Esophagus muscularis mucosa (tissue), 4 donors: ENCODE results near the gene TVP23A. TPM values are rescaled to one million over a fixed set of nuclear protein-coding genes. Genes with fewer than 3 reads are reported as not detected.

ENCODE experiments used
- DNase-seq: peaks from one replicate; pipeline ENCODE4 v3.0.0-alpha.2; 2017; ENCODE audit errors: extremely low spot score
- H3K27ac ChIP-seq, 4 donors: fragments of 200-600 bp; sonication (generic); replicated peaks in 1 of 4; 1 replicate in 3 of 4; 2 replicates in 1 of 4; pipeline ENCODE4 v1.5.1; 2016 to 2019; ENCODE audit warnings: mild to moderate bottlenecking in 1 of 4
- H3K27me3 ChIP-seq, 4 donors: fragments of 200-600 bp; sonication (generic); one replicate each; pipeline versions ENCODE4 v1.5.1 to v1.6.0; 2016 to 2019
- H3K36me3 ChIP-seq, 4 donors: fragments of 200-600 bp; sonication (generic); one replicate each; pipeline ENCODE4 v1.5.1; 2016 to 2019
- H3K4me1 ChIP-seq, 4 donors: fragments of 200-600 bp; sonication (generic); one replicate each; pipeline ENCODE4 v1.5.1; 2016 to 2019
- H3K4me3 ChIP-seq, 4 donors: fragments of 200-600 bp; sonication (generic); 1 replicate in 2 of 4; 2 replicates in 2 of 4; pipeline ENCODE4 v1.5.1; 2016 to 2019; ENCODE audit warnings: mild to moderate bottlenecking in 4 of 4, moderate library complexity in 1 of 4
- H3K9me3 ChIP-seq, 4 donors: fragments of 200-600 bp; sonication (generic); 1 replicate in 3 of 4; 2 replicates in 1 of 4; pipeline ENCODE4 v1.5.1; 2016 to 2019
- EP300 ChIP-seq: sonication (generic); formaldehyde crosslinking; IDR thresholded peaks from one replicate; pipeline ENCODE4 v1.6.1; 2017; ENCODE audit warnings: antibody characterized with exemption
- POLR2A ChIP-seq: fragments of 450-650 bp; IDR thresholded peaks from one replicate; pipeline ENCODE4 v1.6.1; 2017; ENCODE audit warnings: antibody characterized with exemption, moderate library complexity, mild to moderate bottlenecking, low read depth
- POLR2AphosphoS5 ChIP-seq, 2 donors: sonication (generic); formaldehyde crosslinking; IDR thresholded peaks; one replicate each; pipeline ENCODE4 v1.6.1; 2017; ENCODE audit warnings: antibody characterized with exemption in 2 of 2
- WGBS: methylation state at CpG from one replicate; pipeline ENCODE4 v1.1.5; 2018; 5-methylcytosine and 5-hydroxymethylcytosine counted together
- intact Hi-C: fragments of 100-400 bp; cut with DNase I; formaldehyde crosslinking; loops from one replicate; pipeline ENCODE4 v1.15.1; 2023
- total RNA-seq, 4 donors: library from RNA; depleted of rRNA; stranded (reverse); fragments of >200 nt; gene quantifications; one replicate each; pipeline versions ENCODE4 v1.1.0 to v1.2.1, GENCODE V29; 2016
- TF ChIP-seq, protein P1 (sequence below), 3 experiments: fragments of 200-600 bp in 2 of 3; fragments of 450-650 bp in 1 of 3; sonication (generic) in 2 of 3; IDR thresholded peaks; one replicate each; pipeline ENCODE4 v1.5.1; 2017 to 2019; ENCODE audit warnings: antibody characterized with exemption in 3 of 3, mild to moderate bottlenecking in 2 of 3, moderate library complexity in 1 of 3

The TVP23A gene
- total RNA-seq, 4 donors from 2014 or later = 0.42 to 1.2 (median 0.80) TPM; not detected in 1

DNA sequence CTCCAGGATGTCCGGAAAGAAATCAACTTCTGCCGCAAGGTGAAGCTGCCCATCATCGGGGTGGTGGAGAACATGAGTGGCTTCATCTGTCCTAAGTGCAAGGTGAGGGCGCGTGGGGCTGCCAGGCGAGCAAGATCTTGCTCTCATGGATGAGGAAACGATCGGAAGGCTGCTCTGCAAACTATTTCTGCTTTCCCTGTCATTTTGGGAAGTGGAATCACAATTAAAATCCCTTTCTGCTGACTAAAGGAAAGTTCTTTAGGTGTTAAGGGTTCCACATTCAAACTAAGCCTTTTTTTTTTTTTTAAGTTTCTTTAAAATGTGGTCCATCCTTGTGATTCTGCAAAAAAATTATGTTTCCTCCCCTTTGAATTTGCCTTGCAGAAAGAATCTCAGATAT, 57.2 kb downstream of the TVP23A start:
- H3K9me3 ChIP-seq = no peaks in the 10 kb centered on the region
- no peak overlapping the region for H3K4me3 ChIP-seq
- peaks cover 75 to 100% (median 90%) of the 10 kb centered on the region in 4 donors for H3K36me3 ChIP-seq
- TF ChIP-seq, protein P1, sequence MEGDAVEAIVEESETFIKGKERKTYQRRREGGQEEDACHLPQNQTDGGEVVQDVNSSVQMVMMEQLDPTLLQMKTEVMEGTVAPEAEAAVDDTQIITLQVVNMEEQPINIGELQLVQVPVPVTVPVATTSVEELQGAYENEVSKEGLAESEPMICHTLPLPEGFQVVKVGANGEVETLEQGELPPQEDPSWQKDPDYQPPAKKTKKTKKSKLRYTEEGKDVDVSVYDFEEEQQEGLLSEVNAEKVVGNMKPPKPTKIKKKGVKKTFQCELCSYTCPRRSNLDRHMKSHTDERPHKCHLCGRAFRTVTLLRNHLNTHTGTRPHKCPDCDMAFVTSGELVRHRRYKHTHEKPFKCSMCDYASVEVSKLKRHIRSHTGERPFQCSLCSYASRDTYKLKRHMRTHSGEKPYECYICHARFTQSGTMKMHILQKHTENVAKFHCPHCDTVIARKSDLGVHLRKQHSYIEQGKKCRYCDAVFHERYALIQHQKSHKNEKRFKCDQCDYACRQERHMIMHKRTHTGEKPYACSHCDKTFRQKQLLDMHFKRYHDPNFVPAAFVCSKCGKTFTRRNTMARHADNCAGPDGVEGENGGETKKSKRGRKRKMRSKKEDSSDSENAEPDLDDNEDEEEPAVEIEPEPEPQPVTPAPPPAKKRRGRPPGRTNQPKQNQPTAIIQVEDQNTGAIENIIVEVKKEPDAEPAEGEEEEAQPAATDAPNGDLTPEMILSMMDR (IDR thresholded peaks at IDR 0.05) = no peak
- TF ChIP-seq POLR2A (no peak), POLR2AphosphoS5 (IDR thresholded peaks at IDR 0.05) (no peak), EP300 (no peak)
- DNase-seq = no peak
- no peak overlapping the region for H3K27ac ChIP-seq
- intact Hi-C loops = no loop called here
- H3K4me1 ChIP-seq = peaks cover 0 to 5% (median 0%) of the 10 kb centered on the region in 4 donors
- no peaks in the 10 kb centered on the region for H3K27me3 ChIP-seq
- WGBS = 91% methylated on average over 8 of the region's 8 CpGs

DNA sequence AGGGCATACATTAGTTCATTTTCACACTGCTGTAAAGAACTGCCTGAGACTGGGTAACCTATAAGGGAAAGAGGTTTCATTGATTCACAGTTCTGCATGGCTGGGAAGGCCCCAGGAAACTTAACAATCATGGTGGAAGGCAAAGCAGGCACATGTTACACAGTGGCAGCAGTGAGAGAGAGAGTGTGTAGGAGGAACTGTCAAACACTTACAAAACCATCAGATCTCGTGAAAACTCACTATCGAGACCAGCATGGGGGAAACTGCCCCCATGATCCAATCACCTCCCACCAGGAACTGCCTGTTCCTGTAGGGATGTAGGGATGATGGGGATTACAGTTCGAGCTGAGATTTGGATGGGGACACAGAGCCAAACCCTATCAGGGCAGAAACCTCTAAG, 57.7 kb downstream of the TVP23A start:
- peaks cover 80 to 100% (median 91%) of the 10 kb centered on the region in 4 donors for H3K36me3 ChIP-seq
- no peaks in the 10 kb centered on the region for H3K9me3 ChIP-seq
- no peaks in the 10 kb centered on the region for H3K27me3 ChIP-seq
- peaks cover 0 to 5% (median 0%) of the 10 kb centered on the region in 4 donors for H3K4me1 ChIP-seq
- intact Hi-C loops = no loop called here
- H3K4me3 ChIP-seq = no peak overlapping the region
- TF ChIP-seq, protein P1 (IDR thresholded peaks at IDR 0.05) = no peak
- no peak for TF ChIP-seq POLR2AphosphoS5 (IDR thresholded peaks at IDR 0.05)
- no peak for TF ChIP-seq POLR2A
- TF ChIP-seq EP300 = no peak
- WGBS = 64% methylated on average over 3 of the region's 3 CpGs
- DNase-seq = no peak
- H3K27ac ChIP-seq = no peak overlapping the region

DNA sequence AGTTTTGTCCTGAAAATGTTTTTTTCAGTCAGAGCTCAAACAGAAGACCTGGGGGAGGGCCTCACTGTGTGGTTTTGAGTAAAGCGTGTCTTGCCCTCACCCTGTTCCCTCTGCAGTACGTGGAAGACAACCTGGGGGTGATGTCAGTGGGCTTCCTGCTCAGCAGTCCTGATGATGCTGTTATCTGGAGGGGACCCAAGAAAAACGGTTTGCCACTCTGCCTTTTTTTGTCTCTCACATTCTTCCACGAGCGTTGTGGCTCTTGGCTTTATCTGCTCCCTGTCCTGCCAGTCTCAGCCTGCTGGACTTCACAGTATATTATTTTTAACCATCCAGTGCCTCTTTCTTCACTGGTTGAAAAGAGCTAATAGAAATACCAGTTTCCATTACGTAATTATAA, 62.0 kb downstream of the TVP23A start:
- Histone ChIP-seq H3K36me3 (peaks cover 59 to 99% (median 85%) of the 10 kb centered on the region in 4 donors), H3K9me3 (no peaks in the 10 kb centered on the region), H3K4me3 (no peak overlapping the region), H3K27me3 (no peaks in the 10 kb centered on the region), H3K27ac (no peak overlapping the region), H3K4me1 (no peaks in the 10 kb centered on the region)
- no peak for DNase-seq
- 61% methylated on average over 6 of the region's 6 CpGs for WGBS
- TF ChIP-seq POLR2A (no peak), EP300 (no peak), POLR2AphosphoS5 (IDR thresholded peaks at IDR 0.05) (no peak)
- TF ChIP-seq, protein P1 (IDR thresholded peaks at IDR 0.05) = no peak
- intact Hi-C loops = no loop called here

DNA sequence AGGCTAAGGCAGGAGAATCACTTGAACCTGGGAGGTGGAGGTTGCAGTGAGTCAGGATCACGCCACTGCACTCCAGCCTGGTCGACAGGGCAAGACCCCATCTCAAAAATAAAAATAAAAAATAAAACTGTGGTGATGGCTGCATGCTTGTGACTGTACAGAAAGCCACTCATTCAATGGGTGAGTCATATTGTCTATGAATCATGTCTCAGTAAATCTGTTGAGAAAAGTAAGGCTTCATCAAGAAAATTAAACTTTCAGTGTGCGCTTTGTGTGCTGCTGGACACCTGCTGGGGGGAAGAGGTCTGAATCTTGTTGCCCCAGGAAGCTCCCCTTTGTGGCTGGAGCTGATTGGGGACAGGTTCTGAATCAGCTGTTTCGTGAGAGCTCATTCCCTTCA, 63.7 kb downstream of the TVP23A start:
- Histone ChIP-seq H3K4me3 (no peak overlapping the region), H3K27ac (no peak overlapping the region), H3K9me3 (no peaks in the 10 kb centered on the region), H3K4me1 (no peaks in the 10 kb centered on the region), H3K36me3 (peaks cover 52 to 99% (median 81%) of the 10 kb centered on the region in 4 donors), H3K27me3 (no peaks in the 10 kb centered on the region)
- no peak for DNase-seq
- TF ChIP-seq POLR2AphosphoS5 (IDR thresholded peaks at IDR 0.05) (no peak), POLR2A (no peak), EP300 (no peak)
- TF ChIP-seq, protein P1 (IDR thresholded peaks at IDR 0.05) = no peak
- intact Hi-C loops = no loop called here
- 87% methylated on average over 4 of the region's 4 CpGs for WGBS

DNA sequence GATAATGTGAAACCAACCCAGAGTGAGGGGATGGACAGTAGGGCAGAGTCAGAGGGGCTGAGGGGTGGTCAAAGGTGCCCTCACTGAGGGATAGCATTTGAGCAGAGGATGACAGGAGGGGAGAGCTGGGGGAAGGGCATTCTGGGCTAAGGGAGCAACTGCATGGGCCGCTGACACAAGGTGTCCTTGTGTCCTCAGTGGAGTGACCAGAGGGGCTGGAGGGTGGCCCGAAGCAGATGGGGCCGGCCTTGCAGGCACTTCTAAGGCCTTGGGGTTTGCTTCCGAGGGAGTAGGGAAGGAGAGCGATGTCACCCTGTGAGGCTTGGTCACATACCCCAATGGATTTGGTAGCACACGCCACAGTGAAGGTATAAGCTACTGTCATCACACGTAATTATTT, 64.9 kb downstream of the TVP23A start:
- intact Hi-C loops = no loop called here
- Histone ChIP-seq H3K27ac (no peak overlapping the region), H3K9me3 (no peaks in the 10 kb centered on the region), H3K36me3 (peaks cover 42 to 99% (median 79%) of the 10 kb centered on the region in 4 donors), H3K4me1 (no peaks in the 10 kb centered on the region), H3K4me3 (no peak overlapping the region), H3K27me3 (no peaks in the 10 kb centered on the region)
- 93% methylated on average over 7 of the region's 7 CpGs for WGBS
- no peak for DNase-seq
- no peak for TF ChIP-seq EP300
- TF ChIP-seq, protein P1 (IDR thresholded peaks at IDR 0.05) = no peak
